ENCODE data around the gene CHMP6.
A peak's percentile ranks its signal among the peaks of the same experiment; 100 is the strongest.

Gene CHMP6

GRCh38 chr17:80991645-80992076, at the start of gene CHMP6:
Gene CHMP6, plus strand, starts transcription at chr17:80991841. Its CDS starts 78 bp downstream, at chr17:80991919.
- no peak for TF ChIP-seq CTCF (IDR thresholded peaks at IDR 0.05; ENCODE audit: low read depth, low read length, missing control alignments)
- DNase-seq (ENCODE audit: low read depth): no peak
- in situ Hi-C loops (cut with HindIII; ENCODE audit: low sequenced_read_pairs): no loop called here
- peak within 1 kb of the TSS; percentile 62 for H3K4me3 ChIP-seq (ENCODE audit: low read depth, low read length)

GRCh38 chr17:80942423-80943345, 49.0 kb upstream of the CHMP6 start:
- in situ Hi-C loops (cut with HindIII; ENCODE audit: low sequenced_read_pairs): no loop called here
- peak; percentile 1 for TF ChIP-seq CTCF (IDR thresholded peaks at IDR 0.05; ENCODE audit: low read depth, low read length, missing control alignments)
- peak; percentile 68 for DNase-seq (ENCODE audit: low read depth)
- H3K4me3 ChIP-seq (ENCODE audit: low read depth, low read length): no peak overlapping the region

DNA sequence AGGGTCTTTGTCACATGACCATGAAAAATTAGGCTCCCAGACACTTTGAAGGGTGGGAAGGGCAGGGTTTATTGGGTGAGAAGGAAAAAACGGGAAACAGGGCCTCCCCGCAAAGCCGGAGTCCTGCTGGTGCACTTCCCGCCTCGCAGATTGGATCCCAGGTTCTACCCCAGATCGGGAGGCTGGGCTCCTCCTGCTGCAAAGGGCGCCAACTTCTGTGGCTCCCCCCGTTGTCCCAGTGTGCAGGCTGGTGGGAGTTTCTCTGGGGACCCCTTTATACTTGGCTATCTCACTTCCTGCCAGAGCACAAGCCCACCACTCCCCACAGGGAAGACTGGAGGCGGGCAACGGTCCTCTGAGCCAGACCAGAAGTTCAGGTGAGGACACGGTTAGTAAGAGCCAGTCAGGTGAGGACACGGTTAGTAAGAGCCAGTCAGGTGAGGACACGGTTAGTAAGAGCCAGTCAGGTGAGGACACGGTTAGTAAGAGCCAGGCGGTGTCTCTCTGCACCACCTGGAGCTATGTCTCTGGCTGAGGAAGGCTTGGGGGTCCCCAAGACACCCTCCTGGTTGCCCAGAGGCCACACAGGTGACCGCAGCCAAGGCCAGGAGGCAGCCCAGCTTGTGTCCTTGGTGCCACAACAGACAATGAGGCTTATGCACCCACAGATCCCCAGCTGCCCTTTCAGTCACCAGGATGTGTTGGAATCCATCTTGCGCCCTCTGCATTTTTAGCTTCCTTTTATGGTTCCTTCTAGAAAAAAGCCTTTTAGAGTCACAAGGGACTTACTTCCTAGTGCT, 48.1 kb upstream of the CHMP6 start:
- in situ Hi-C loops (cut with HindIII; ENCODE audit: low sequenced_read_pairs): no loop called here
- no peak for TF ChIP-seq CTCF (IDR thresholded peaks at IDR 0.05; ENCODE audit: low read depth, low read length, missing control alignments)
- DNase-seq (ENCODE audit: low read depth): no peak
- no peak overlapping the region for H3K4me3 ChIP-seq (ENCODE audit: low read depth, low read length)

DNA sequence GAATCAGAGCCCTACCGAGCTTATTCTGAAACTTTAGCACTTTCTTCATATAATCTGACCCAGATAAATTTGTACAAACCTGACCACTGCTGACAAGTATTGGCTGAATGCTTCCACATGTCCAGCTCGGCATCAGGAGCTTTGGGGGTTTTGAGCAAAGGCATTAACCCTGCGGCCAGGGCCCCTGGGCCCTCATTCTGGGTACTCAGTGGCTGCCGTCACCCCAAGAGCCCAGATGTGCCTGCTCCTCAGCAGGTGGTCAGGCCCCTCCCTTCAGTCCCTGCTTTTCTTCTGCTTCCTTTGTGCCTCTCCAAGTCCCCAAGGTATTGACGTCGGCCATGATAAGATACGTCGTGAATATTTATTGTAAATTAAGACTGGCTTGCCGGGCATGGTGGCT, 47.3 kb upstream of the CHMP6 start:
- DNase-seq (ENCODE audit: low read depth): no peak
- no peak for TF ChIP-seq CTCF (IDR thresholded peaks at IDR 0.05; ENCODE audit: low read depth, low read length, missing control alignments)
- no peak overlapping the region for H3K4me3 ChIP-seq (ENCODE audit: low read depth, low read length)
- in situ Hi-C loops (cut with HindIII; ENCODE audit: low sequenced_read_pairs): no loop called here

DNA sequence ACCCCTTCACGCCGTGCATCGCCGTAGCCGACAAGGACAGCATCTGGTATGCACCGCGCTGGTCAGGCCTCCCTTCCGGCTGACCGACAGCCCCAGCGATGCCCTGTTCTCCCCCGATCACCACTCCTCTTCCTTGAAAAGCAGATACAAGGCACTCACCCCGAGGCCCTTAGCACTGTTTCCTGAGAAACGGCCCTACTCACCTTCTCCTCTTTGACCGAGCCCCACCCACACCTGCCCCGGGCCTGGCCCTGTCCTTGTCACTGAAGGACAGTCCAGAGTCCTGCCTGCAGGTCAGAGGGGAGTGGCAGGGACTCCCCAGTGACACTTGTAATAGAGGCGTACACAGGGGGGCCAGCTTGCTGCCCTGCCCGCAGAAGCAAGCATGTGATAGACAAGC, 45.9 kb upstream of the CHMP6 start:
- no peak for TF ChIP-seq CTCF (IDR thresholded peaks at IDR 0.05; ENCODE audit: low read depth, low read length, missing control alignments)
- in situ Hi-C loops (cut with HindIII; ENCODE audit: low sequenced_read_pairs): no loop called here
- no peak overlapping the region for H3K4me3 ChIP-seq (ENCODE audit: low read depth, low read length)
- no peak for DNase-seq (ENCODE audit: low read depth)

DNA sequence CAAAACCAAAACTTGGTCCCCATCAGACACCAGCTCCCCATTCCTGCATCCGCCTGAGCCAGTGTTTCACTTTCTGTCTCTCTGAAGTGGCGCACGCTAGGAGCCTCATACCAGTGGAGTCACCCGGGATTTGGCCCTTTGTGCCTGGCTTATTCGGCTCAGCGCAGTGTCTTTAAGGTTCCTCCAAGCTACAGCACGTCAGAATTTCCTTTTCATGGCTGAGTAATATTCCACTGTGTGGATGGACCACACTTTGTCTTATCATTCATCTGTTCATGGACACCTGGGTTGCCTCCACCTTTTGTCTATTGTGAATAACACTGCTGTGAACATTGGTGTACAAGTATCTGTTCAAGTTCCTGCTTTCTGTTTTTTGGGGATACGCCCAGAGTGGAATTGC, 45.2 kb upstream of the CHMP6 start:
- no peak for TF ChIP-seq CTCF (IDR thresholded peaks at IDR 0.05; ENCODE audit: low read depth, low read length, missing control alignments)
- DNase-seq (ENCODE audit: low read depth): no peak
- in situ Hi-C loops (cut with HindIII; ENCODE audit: low sequenced_read_pairs): no loop called here
- H3K4me3 ChIP-seq (ENCODE audit: low read depth, low read length): no peak overlapping the region

All from astrocyte of the cerebellum (primary cell).